Measurements from ENCODE around the gene GRIP2. TPM values are rescaled to one million over a fixed set of nuclear protein-coding genes. Genes with fewer than 3 reads are reported as not detected.

The GRIP2 gene
- total and polyA plus RNA-seq, 2 donors (not counting 1 experiment from before 2014, with no cell fraction given), result under 0.01 to 0.87 TPM

GRCh38 chr3:14535616-14536015, 4.5 kb downstream of the GRIP2 start:
- no peak overlapping the region for H3K4me3 ChIP-seq (replicated peaks in 1 of 4; ENCODE audit: control extremely low read depth in 1 of 4, insufficient read depth in 1 of 4, low read depth in 3 of 4, low read length in 4 of 4)
- H3K79me2 ChIP-seq (ENCODE audit: control insufficient read depth, insufficient read depth, low read length), result no peaks in the 10 kb centered on the region
- no peak overlapping the region for H2AFZ ChIP-seq (ENCODE audit: low read length)
- H3K9ac ChIP-seq (ENCODE audit: insufficient read depth, low read length), result no peak overlapping the region
- H4K20me1 ChIP-seq (ENCODE audit: control insufficient read depth, extremely low read depth, insufficient read depth, low read length), result no peaks in the 10 kb centered on the region
- no peak overlapping the region for H3K27ac ChIP-seq (ENCODE audit: insufficient read depth, low read length)
- DNase-seq (ENCODE audit: low read depth in 2 of 2), result no peak
- TF ChIP-seq EZH2 (IDR thresholded peaks at IDR 0.05; ENCODE audit: low read length, missing control alignments), result no peak
- no peak for TF ChIP-seq CTCF (conservative IDR thresholded peaks at IDR 0.05 in 1 of 2, IDR thresholded peaks at IDR 0.05 in 1 of 2; ENCODE audit: low read depth in 1 of 2, low read length in 2 of 2)
- no peaks in the 10 kb centered on the region for H3K9me3 ChIP-seq (ENCODE audit: control insufficient read depth, insufficient read depth, low read depth, low read length)
- H3K4me2 ChIP-seq (ENCODE audit: extremely low read depth, insufficient read depth, low read length), result no peak overlapping the region
- no peaks in the 10 kb centered on the region for H3K27me3 ChIP-seq (ENCODE audit: control insufficient read depth, insufficient read depth, low read length)
- H3K36me3 ChIP-seq (ENCODE audit: control insufficient read depth, insufficient read depth, low read length), result no peaks in the 10 kb centered on the region
- H3K4me1 ChIP-seq (ENCODE audit: control insufficient read depth, extremely low read depth, insufficient read depth, low read length), result no peaks in the 10 kb centered on the region

- no peak for DNase-seq (ENCODE audit: low read depth in 2 of 2)
- no peaks in the 10 kb centered on the region for H3K27me3 ChIP-seq (ENCODE audit: control insufficient read depth, insufficient read depth, low read length)
- no peak overlapping the region for H2AFZ ChIP-seq (ENCODE audit: low read length)
- H3K9ac ChIP-seq (ENCODE audit: insufficient read depth, low read length), result no peak overlapping the region
- no peak overlapping the region for H3K4me2 ChIP-seq (ENCODE audit: extremely low read depth, insufficient read depth, low read length)
- H3K9me3 ChIP-seq (ENCODE audit: control insufficient read depth, insufficient read depth, low read depth, low read length), result no peaks in the 10 kb centered on the region
- no peaks in the 10 kb centered on the region for H3K36me3 ChIP-seq (ENCODE audit: control insufficient read depth, insufficient read depth, low read length)
- H4K20me1 ChIP-seq (ENCODE audit: control insufficient read depth, extremely low read depth, insufficient read depth, low read length), result no peaks in the 10 kb centered on the region
- H3K27ac ChIP-seq (ENCODE audit: insufficient read depth, low read length), result no peak overlapping the region
- no peaks in the 10 kb centered on the region for H3K4me1 ChIP-seq (ENCODE audit: control insufficient read depth, extremely low read depth, insufficient read depth, low read length)
- TF ChIP-seq EZH2 (IDR thresholded peaks at IDR 0.05; ENCODE audit: low read length, missing control alignments) (no peak), CTCF (conservative IDR thresholded peaks at IDR 0.05 in 1 of 2, IDR thresholded peaks at IDR 0.05 in 1 of 2; ENCODE audit: low read depth in 1 of 2, low read length in 2 of 2) (no peak)
- H3K4me3 ChIP-seq (replicated peaks in 1 of 4; ENCODE audit: control extremely low read depth in 1 of 4, insufficient read depth in 1 of 4, low read depth in 3 of 4, low read length in 4 of 4), result no peak overlapping the region
- no peaks in the 10 kb centered on the region for H3K79me2 ChIP-seq (ENCODE audit: control insufficient read depth, insufficient read depth, low read length)
These were observed 5.5 kb downstream of the GRIP2 start for GRCh38 chr3:14534516-14535191.

- Histone ChIP-seq H3K9me3 (ENCODE audit: control insufficient read depth, insufficient read depth, low read depth, low read length) (no peaks in the 10 kb centered on the region), H3K27ac (ENCODE audit: insufficient read depth, low read length) (no peak overlapping the region), H3K79me2 (ENCODE audit: control insufficient read depth, insufficient read depth, low read length) (no peaks in the 10 kb centered on the region), H3K4me1 (ENCODE audit: control insufficient read depth, extremely low read depth, insufficient read depth, low read length) (no peaks in the 10 kb centered on the region), H2AFZ (ENCODE audit: low read length) (no peak overlapping the region), H4K20me1 (ENCODE audit: control insufficient read depth, extremely low read depth, insufficient read depth, low read length) (no peaks in the 10 kb centered on the region), H3K27me3 (ENCODE audit: control insufficient read depth, insufficient read depth, low read length) (no peaks in the 10 kb centered on the region), H3K4me2 (ENCODE audit: extremely low read depth, insufficient read depth, low read length) (no peak overlapping the region), H3K36me3 (ENCODE audit: control insufficient read depth, insufficient read depth, low read length) (no peaks in the 10 kb centered on the region), H3K9ac (ENCODE audit: insufficient read depth, low read length) (no peak overlapping the region), H3K4me3 (replicated peaks in 1 of 4; ENCODE audit: control extremely low read depth in 1 of 4, insufficient read depth in 1 of 4, low read depth in 3 of 4, low read length in 4 of 4) (no peak overlapping the region)
- no peak for DNase-seq (ENCODE audit: low read depth in 2 of 2)
- TF ChIP-seq EZH2 (IDR thresholded peaks at IDR 0.05; ENCODE audit: low read length, missing control alignments) (no peak), CTCF (conservative IDR thresholded peaks at IDR 0.05 in 1 of 2, IDR thresholded peaks at IDR 0.05 in 1 of 2; ENCODE audit: low read depth in 1 of 2, low read length in 2 of 2) (no peak)
These were observed 6.6 kb downstream of the GRIP2 start for GRCh38 chr3:14533457-14533958.
